CD4-positive, alpha-beta T cell treated with Interleukin-6 for 4 hours (primary cell): ENCODE measurements around the gene EPC2.
"Not testable (repeated sequence)": the region's sequence is repeated elsewhere in the genome, so short reads cannot be mapped to it uniquely, and the experiment has no call there.

ENCODE experiments used
- DNase-seq: peaks from one replicate; pipeline ENCODE4 v3.0.0-alpha.2; 2020; ENCODE audit warnings: mixed read lengths

The EPC2 gene

GRCh38 chr2:148678302-148679179 is 34.0 kb downstream of the EPC2 start:
- not testable (repeated sequence) for DNase-seq

- DNase-seq = no peak
Observed at GRCh38 chr2:148680462-148680861, 35.9 kb downstream of the EPC2 start.

DNA sequence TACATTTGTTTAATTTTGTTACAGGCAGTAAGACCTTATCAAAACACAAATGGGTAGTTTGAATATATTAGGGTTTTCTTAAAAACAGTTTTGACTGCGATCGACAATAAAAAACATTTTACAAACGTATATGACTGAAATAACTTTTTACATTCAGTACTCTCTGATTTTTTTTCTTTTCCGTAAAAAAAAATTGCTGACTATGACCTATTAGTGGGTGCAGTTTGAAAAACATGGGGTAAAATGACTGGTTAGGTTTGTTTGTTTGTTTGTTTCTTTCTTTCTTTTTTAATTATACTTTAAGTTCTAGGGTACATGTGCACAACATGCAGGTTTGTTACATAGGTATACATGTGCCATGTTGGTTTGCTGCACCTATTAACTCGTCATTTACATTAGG is 36.9 kb downstream of the EPC2 start:
- no peak for DNase-seq

DNA sequence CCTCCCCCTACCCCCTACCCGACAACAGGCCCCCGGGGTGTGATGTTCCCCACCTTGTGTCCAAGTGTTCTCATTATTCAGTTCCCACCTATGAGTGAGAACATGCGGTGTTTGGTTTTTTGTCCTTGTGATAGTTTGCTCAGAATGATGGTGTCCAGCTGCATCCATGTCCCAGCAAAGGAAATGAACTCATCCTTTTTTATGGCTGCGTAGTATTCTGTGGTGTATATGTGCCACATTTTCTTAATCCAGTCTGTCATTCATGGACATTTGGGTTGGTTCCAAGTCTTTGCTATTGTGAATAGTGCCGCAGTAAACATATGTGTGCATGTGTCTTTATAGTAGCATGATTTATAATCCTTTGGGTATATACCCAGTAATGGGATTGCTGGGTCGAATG is 37.3 kb downstream of the EPC2 start:
- not testable (repeated sequence) for DNase-seq

- no peak for DNase-seq
Observed at GRCh38 chr2:148684507-148684906, 40.0 kb downstream of the EPC2 start.

- DNase-seq = no peak
Observed at GRCh38 chr2:148687543-148687942, 43.0 kb downstream of the EPC2 start.

GRCh38 chr2:148688011-148688410 is 43.5 kb downstream of the EPC2 start:
- not testable (repeated sequence) for DNase-seq

- no peak for DNase-seq
Observed at GRCh38 chr2:148696985-148697384, 52.4 kb downstream of the EPC2 start.

DNA sequence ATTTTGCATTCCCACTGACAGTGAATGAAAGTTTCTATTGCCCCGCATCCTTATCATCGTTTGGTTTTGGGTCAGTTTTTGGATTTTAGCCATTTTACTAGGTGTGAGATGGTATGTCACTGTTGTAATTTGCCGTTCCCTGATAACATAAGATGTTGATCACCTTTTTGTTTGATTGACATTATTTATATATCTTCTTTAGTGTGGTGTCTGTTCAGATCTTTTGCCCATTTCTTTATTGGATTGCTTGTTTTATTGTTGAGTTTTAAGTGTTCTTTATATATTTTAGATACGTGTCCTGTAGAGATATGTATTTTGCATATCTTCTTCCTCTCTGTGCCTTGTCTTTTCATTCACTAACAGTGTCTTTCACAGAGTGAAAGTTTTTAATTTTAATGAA is 55.3 kb downstream of the EPC2 start:
- DNase-seq = no peak

- DNase-seq = no peak
Observed at GRCh38 chr2:148701039-148701438, 56.5 kb downstream of the EPC2 start.

DNA sequence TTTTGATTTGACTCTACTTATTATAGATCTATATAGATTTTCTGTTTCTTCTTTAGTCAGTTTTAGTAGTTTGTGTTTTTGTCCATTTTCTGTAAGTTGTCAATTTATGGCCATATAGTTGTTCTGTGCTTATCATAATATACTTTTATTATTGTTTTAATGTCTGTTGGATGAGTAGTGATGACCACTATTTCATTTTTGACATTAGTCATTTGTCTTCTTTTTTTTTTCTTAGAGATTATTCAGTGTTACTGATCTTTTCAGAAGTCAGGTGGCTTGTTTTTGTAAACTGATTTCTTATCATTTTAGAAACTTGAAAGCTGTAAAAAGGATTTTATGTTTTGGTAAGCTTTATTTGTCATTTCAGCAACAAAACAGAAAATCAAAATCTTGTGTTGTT is 57.3 kb downstream of the EPC2 start:
- no peak for DNase-seq

DNA sequence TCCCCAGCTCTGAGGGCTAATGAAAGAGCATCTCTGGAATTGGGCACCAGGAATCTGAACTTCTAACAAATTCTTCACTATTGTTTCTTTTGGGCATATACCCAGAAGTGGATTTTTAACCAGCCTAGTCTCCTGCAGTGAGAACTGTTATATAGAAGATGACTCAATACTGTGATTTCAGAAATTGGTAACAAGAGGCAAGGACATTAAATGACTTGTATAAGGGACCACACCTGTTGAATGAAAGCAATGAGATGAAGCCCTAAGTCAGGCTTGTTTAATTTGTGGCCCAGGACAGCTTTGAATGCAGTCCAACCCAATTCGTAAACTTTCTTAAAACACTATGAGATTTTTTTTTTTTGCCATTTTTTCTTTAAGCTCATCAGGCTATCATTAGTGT is 57.9 kb downstream of the EPC2 start:
- no peak for DNase-seq

DNA sequence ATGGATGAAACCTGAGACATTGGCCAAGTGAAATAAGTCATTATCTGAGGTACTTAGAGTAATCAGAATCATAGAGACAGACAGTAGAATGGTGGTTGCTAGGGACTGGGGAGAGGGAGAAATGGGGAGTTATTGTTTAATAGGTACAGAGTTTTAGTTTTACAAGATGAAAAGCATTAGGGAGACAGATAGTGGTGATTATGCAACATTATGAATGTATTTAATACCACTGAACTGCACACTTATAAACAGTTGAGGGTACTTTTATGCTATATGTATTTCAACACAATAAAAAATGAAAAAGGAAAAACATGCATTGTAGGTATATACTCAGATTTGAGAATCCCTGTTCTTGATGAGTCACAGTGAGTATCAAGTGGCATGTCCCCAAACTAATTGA is 59.7 kb downstream of the EPC2 start:
- no peak for DNase-seq

- DNase-seq = no peak
Observed at GRCh38 chr2:148716378-148716920, 71.9 kb downstream of the EPC2 start.

DNA sequence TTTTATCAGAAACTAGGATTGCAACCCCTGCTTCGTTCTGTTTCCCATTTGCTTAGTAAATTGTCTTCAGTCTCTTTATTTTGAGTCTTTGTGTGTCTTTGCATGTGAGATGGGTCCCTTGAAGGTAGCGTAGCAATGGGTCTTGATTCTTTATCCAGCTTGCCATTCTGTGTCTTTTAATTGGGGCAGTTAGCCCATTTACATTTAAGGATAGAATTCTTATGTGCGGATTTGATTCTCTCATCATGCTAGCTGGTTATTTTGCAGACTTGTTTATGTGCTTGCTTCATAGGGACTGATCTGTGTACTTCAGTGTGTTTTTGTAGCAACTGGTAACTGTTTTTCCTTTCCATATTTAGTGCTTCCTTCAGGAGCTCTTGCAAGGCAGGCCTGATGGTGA is 73.5 kb downstream of the EPC2 start:
- DNase-seq = no peak

DNA sequence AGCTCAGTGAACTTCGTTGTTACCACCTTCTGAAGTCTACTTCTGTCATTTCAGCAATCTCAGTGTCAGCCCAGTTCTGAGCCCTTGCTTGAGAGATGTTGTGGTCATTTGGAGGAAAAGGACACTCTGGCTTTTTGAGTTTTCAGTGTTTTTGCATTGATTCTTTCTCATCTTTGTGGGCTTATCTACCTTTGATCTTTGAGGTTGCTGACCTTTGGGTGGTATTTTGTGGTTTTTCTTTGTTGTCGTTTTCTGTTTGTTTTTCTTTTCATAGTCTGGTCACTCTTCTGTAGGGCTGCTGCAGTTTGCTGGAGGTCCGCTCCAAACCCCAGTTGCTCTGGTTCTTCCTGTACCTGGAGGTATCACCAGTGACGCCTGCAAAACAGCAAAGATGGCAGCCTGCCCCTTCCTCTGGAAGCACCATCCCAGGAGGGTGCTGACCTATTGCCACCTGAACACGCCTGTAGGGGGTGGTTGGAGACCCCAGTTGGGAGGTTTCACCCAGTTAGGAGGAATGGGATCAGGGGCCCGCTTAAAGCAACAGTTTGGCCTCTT is 74.7 kb downstream of the EPC2 start:
- no peak for DNase-seq

GRCh38 chr2:148719941-148720436 is 75.4 kb downstream of the EPC2 start:
- no peak for DNase-seq

DNA sequence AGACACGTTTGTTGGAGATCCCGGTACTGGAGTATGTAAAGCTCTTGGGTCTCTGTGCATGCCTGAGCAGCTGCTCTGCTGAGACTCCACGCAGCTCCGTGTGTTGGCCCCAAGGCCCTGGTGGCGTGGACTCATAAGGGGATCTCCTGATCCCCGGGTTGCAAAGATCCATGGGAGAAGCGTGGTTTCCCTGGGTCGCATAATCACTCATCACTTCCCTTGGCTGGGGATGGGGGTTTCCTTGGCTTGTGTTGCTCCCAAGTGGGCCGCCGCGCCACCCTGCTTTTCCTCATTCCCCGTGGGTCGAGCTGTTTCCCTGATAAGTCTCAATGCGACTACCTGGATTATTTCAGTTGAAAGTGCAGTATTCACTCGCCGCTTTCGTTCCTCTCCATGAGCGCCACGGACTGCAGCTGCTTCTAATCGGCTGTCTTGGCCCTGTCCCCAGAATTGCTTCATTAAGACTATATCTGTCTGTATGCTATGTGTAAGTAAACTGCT is 76.0 kb downstream of the EPC2 start:
- DNase-seq = no peak

GRCh38 chr2:148721520-148721931 is 77.0 kb downstream of the EPC2 start:
- no peak for DNase-seq

DNA sequence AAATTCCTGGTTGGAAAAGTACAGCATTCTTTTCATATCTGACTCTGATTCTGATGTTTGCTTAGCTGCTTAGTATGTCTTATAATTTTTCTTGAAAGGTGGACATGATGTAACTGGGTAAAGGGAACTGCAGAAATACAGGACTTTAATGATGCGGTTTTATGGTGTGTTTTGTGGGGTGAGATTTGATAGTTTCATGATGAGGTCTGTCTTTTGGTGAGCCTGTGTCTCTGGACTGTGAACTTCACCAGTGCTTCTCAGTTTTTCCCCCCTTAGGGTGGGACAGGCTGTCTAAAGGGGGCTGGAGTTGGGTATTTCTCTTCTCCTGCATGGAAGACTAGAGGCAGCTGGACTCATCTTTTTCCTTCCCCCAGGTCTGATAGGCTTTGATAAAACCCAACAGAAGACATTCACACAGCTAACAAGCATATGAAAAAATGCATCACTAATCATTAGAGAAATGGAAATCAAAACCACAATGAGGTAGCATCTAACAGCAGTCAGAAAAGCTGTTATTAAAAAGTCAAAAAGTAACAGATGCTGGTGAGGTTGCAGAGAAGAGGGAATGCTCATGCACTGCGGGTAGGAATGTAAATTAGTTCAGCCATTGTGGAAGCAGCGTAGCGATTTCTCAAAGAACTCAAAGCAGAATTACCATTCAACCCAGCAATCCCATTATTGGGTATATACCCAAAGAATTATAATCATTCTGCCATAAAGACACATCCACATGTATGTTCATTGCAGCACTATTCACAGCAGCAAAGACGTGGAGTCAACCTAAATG is 77.6 kb downstream of the EPC2 start:
- no peak for DNase-seq

- DNase-seq = no peak
Observed at GRCh38 chr2:148725564-148725963, 81.0 kb downstream of the EPC2 start.

GRCh38 chr2:148726228-148726627 is 81.7 kb downstream of the EPC2 start:
- DNase-seq = no peak

- DNase-seq = no peak
Observed at GRCh38 chr2:148730085-148730484, 85.5 kb downstream of the EPC2 start.
